Posterior vena cava (tissue), 2 donors: ENCODE measurements around the gene CDR2L. TPM values are rescaled to one million over a fixed set of nuclear protein-coding genes. Genes with fewer than 3 reads are reported as not detected.

Experiments
- DNase-seq: peaks from one replicate; pipeline ENCODE4 v3.0.0-alpha.2; 2020; ENCODE audit warnings: low spot score
- intact Hi-C, 2 donors: fragments of 100-400 bp; cut with DNase I; formaldehyde crosslinking; loops; one replicate each; pipeline versions ENCODE4 v1.14.1 to v1.14.2; 2022 to 2023
- long read RNA-seq, 2 donors: library from polyadenylated mRNA; unstranded; transcript quantifications; one replicate each; pipeline ENCODE4 v2.0.0, GENCODE V29; 2020 to 2021
- total RNA-seq, 2 donors: library from RNA; stranded (reverse); fragmentation: NEBNext Ultra II Directional; extraction: Animal tissue kit (Norgen Biotek cat#: 25700); gene quantifications; one replicate each; pipeline ENCODE4 v1.2.1, GENCODE V29; 2021
- donor health status: DM: yes; HTN: yes; CAD: no.
- donor health status: DM: yes; HTN: yes; CAD: no.

The CDR2L gene
- 10 to 100 TPM; 17.4 to 26.0 TPM for total RNA-seq
- long read RNA-seq, donor 1, partial matches to known transcripts, result 0 of 12 reads
- long read RNA-seq, donor 1, other reads (novel, unspliced or antisense), result 9 of 12 reads
- long read RNA-seq, donor 2, partial matches to known transcripts, result 15 of 15 reads
- long read RNA-seq, donor 2, other reads (novel, unspliced or antisense), result 0 of 15 reads

- intact Hi-C loops, result loop anchor here in 1 of 2 donors (5.0 to 10.0 kb wide), 2 partner anchors 45 to 217 kb away; partner anchors contain the start of gene NUP85
- peak; percentile 99 for DNase-seq
These were observed at the start of gene CDR2L for GRCh38 chr17:74987418-74987908. CDR2L (plus strand) TSS chr17:74987632; CDS start chr17:74988044, 412 bp downstream.

- no peak for DNase-seq
- intact Hi-C loops, result no loop called here
These were observed 49.1 kb upstream of the CDR2L start for GRCh38 chr17:74938194-74938950.

GRCh38 chr17:74939534-74939933 lies 47.9 kb upstream of the CDR2L start:
- intact Hi-C loops, result no loop called here

GRCh38 chr17:74941128-74941725 lies 46.2 kb upstream of the CDR2L start:
- intact Hi-C loops, result no loop called here
- no peak for DNase-seq

More at GRCh38 chr17:74939534-74939933, 47.9 kb upstream of the CDR2L start:
- DNase-seq, result no peak

- intact Hi-C loops, result no loop called here
- no peak for DNase-seq
These were observed 43.5 kb upstream of the CDR2L start for GRCh38 chr17:74943808-74944522.

GRCh38 chr17:74945543-74945942 lies 41.9 kb upstream of the CDR2L start:
- DNase-seq, result no peak
- intact Hi-C loops, result no loop called here

GRCh38 chr17:74946641-74947040 lies 40.8 kb upstream of the CDR2L start:
- intact Hi-C loops, result no loop called here
- no peak for DNase-seq

- intact Hi-C loops, result no loop called here
- DNase-seq, result no peak
These were observed 40.2 kb upstream of the CDR2L start for GRCh38 chr17:74947041-74947754.

- DNase-seq, result no peak
- intact Hi-C loops, result no loop called here
These were observed 37.8 kb upstream of the CDR2L start for GRCh38 chr17:74949455-74950115.

- intact Hi-C loops, result no loop called here
- no peak for DNase-seq
These were observed 37.2 kb upstream of the CDR2L start for GRCh38 chr17:74950207-74950606.

GRCh38 chr17:74951065-74951464 lies 36.4 kb upstream of the CDR2L start:
- intact Hi-C loops, result no loop called here
- no peak for DNase-seq

- DNase-seq, result no peak
- intact Hi-C loops, result no loop called here
These were observed 35.6 kb upstream of the CDR2L start for GRCh38 chr17:74951680-74952421.

GRCh38 chr17:74952431-74953133 lies 34.9 kb upstream of the CDR2L start:
- no peak for DNase-seq
- intact Hi-C loops, result no loop called here

- DNase-seq, result no peak
- intact Hi-C loops, result no loop called here
These were observed 34.2 kb upstream of the CDR2L start for GRCh38 chr17:74953134-74953687.

GRCh38 chr17:74954115-74954514 lies 33.3 kb upstream of the CDR2L start:
- no peak for DNase-seq
- intact Hi-C loops, result no loop called here

- intact Hi-C loops, result no loop called here
- no peak for DNase-seq
These were observed 32.6 kb upstream of the CDR2L start for GRCh38 chr17:74954665-74955421.
